ENCODE measurements around the gene NHERF2. TPM values are rescaled to one million over a fixed set of nuclear protein-coding genes. Genes with fewer than 3 reads are reported as not detected.

NHERF2 gene
- total RNA-seq, 1 experiment from 2014 or later = 104 TPM

DNA sequence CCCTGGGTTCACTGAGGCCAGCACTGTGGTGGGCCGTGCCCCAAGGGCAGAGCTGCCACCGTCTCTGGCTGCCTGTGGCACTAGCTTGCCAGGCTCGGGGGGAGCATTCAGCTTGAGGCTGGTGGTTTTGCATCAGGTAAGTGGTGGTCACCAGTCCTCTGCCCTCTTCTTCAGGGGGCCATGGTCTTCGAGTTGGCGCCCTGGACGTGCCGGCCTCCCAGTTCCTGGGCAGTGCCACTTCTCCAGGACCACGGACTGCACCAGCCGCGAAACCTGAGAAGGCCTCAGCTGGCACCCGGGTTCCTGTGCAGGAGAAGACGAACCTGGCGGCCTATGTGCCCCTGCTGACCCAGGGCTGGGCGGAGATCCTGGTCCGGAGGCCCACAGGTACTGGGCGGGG is 53.3 kb downstream of the NHERF2 start:
- CTCF ChIA-PET = no interaction called here
- Histone ChIP-seq H3K4me3 (no peak overlapping the region), H3K27ac (no peak overlapping the region), H4K20me1 (ENCODE audit: insufficient read depth) (no peaks in the 10 kb centered on the region), H3K4me2 (no peak overlapping the region), H3K9me2 (ENCODE audit: insufficient read depth) (no peaks in the 10 kb centered on the region), H3K27me3 (ENCODE audit: insufficient read depth, low read depth) (no peaks in the 10 kb centered on the region), H3F3A (ENCODE audit: insufficient read depth, low read depth) (no peaks in the 10 kb centered on the region), H3K36me3 (ENCODE audit: low read depth) (no peaks in the 10 kb centered on the region), H3K9me3 (ENCODE audit: insufficient read depth, low read depth) (no peaks in the 10 kb centered on the region), H3K79me2 (ENCODE audit: low read depth) (no peaks in the 10 kb centered on the region), H3K4me1 (replicated peaks; ENCODE audit: insufficient read depth) (no peaks in the 10 kb centered on the region), H2AFZ (no peak overlapping the region)
- BruUV-seq (replicated peaks) = no TSS peak
- TF ChIP-seq, protein P1, sequence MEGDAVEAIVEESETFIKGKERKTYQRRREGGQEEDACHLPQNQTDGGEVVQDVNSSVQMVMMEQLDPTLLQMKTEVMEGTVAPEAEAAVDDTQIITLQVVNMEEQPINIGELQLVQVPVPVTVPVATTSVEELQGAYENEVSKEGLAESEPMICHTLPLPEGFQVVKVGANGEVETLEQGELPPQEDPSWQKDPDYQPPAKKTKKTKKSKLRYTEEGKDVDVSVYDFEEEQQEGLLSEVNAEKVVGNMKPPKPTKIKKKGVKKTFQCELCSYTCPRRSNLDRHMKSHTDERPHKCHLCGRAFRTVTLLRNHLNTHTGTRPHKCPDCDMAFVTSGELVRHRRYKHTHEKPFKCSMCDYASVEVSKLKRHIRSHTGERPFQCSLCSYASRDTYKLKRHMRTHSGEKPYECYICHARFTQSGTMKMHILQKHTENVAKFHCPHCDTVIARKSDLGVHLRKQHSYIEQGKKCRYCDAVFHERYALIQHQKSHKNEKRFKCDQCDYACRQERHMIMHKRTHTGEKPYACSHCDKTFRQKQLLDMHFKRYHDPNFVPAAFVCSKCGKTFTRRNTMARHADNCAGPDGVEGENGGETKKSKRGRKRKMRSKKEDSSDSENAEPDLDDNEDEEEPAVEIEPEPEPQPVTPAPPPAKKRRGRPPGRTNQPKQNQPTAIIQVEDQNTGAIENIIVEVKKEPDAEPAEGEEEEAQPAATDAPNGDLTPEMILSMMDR (conservative IDR thresholded peaks at IDR 0.05) = no peak
- no peak for TF ChIP-seq EZH2 (IDR thresholded peaks at IDR 0.05; ENCODE audit: low read depth)
- intact Hi-C loops (cut with micrococcal nuclease; ENCODE audit: unreplicated experiment) = no loop called here
- no peak for DNase-seq
- POLR2A ChIA-PET (ENCODE audit: unreplicated experiment) = no interaction called here

DNA sequence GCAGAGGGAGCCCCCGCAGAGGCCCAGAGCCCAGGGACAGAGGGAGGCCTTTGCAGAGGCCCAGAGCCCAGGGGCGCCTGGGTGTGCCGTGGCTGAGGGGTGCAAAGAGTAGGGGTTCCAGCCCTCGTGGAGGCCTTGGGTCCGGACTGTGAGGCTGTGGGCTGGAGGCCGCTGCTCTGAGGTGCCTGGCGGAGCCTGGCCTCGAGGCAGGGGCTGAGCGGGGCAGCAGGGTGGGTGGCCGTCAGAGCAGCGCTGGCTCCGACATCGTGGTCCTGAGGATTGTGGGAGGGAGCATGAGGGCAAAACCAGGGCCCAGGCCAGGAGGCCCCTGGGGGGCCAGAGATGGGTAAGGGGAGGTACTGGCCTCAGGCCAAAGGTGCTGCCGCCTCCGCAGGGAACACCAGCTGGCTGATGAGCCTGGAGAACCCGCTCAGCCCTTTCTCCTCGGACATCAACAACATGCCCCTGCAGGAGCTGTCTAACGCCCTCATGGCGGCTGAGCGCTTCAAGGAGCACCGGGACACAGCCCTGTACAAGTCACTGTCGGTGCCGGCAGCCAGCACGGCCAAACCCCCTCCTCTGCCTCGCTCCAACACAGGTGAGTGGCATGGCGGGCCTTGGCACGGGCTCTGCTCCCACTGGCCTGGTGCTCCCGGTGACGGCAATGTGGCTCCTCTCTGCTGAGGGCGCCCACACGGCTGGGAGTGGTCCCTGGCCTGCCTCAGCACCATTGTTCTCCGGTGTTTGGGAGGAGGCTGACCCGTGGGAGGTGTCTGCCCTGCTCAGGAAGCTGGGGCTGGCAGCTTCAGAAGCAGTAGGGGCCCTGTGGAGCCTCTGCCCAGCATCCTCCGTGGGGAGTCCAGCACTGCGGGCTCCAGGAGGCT is 54.7 kb downstream of the NHERF2 start:
- Histone ChIP-seq H3K36me3 (ENCODE audit: low read depth) (no peaks in the 10 kb centered on the region), H3K9me3 (ENCODE audit: insufficient read depth, low read depth) (no peaks in the 10 kb centered on the region), H3K4me2 (no peak overlapping the region), H3K27ac (no peak overlapping the region), H3K79me2 (ENCODE audit: low read depth) (no peaks in the 10 kb centered on the region), H3K9me2 (ENCODE audit: insufficient read depth) (no peaks in the 10 kb centered on the region), H3K27me3 (ENCODE audit: insufficient read depth, low read depth) (no peaks in the 10 kb centered on the region), H3F3A (ENCODE audit: insufficient read depth, low read depth) (no peaks in the 10 kb centered on the region), H3K4me1 (replicated peaks; ENCODE audit: insufficient read depth) (no peaks in the 10 kb centered on the region), H3K4me3 (no peak overlapping the region), H2AFZ (no peak overlapping the region), H4K20me1 (ENCODE audit: insufficient read depth) (no peaks in the 10 kb centered on the region)
- intact Hi-C loops (cut with micrococcal nuclease; ENCODE audit: unreplicated experiment) = no loop called here
- no peak for DNase-seq
- TF ChIP-seq EZH2 (IDR thresholded peaks at IDR 0.05; ENCODE audit: low read depth) = no peak
- TF ChIP-seq, protein P1 (conservative IDR thresholded peaks at IDR 0.05) = no peak
- CTCF ChIA-PET = interaction anchor here (0.6 kb wide), 1 partner anchor 65 kb away, joined by 5 read pairs; no protein-coding TSS in a partner anchor
- POLR2A ChIA-PET (ENCODE audit: unreplicated experiment) = no interaction called here
- no TSS peak for BruUV-seq (replicated peaks)

DNA sequence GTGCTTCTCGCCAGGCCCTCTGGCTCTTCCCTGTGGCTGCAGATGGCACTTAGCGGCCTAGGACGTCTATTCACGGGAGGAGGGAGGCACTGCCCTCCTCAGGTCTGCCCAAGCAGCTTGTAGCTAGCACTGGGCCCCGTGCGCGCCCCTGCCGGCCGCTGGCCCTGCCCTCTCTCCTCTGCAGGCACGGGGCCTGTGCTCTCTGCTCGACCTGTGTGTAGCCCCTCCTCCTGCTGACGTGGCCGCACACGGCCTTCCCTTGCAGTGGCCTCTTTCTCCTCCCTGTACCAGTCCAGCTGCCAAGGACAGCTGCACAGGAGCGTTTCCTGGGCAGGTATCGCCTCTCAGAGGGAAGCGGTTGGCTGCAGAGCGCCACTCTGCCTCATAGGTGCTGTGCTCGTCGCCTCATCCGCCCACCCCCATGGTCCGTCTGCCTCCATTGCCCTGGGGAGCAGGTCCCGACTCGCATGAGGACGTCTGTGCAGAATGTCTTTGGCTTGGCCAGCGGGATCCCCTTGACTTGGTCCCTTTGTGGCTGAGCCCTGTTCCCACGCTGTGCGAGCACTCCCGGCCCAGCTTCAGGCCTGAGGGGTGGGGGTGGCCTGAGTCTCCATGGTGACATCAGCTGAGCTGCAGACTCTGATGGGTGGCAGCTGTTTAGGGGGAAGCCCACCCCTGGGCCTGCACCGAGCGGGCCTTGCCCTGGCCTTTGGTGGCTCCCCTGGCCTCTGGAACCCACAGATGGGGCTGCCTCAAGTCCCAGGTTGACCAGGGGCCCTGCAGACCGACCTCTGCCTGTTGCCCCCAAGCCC is 55.7 kb downstream of the NHERF2 start:
- Histone ChIP-seq H4K20me1 (ENCODE audit: insufficient read depth) (no peaks in the 10 kb centered on the region), H3K9me3 (ENCODE audit: insufficient read depth, low read depth) (no peaks in the 10 kb centered on the region), H3F3A (ENCODE audit: insufficient read depth, low read depth) (no peaks in the 10 kb centered on the region), H3K27me3 (ENCODE audit: insufficient read depth, low read depth) (no peaks in the 10 kb centered on the region), H3K4me2 (no peak overlapping the region), H3K27ac (no peak overlapping the region), H2AFZ (no peak overlapping the region), H3K79me2 (ENCODE audit: low read depth) (no peaks in the 10 kb centered on the region), H3K4me3 (no peak overlapping the region), H3K36me3 (ENCODE audit: low read depth) (no peaks in the 10 kb centered on the region), H3K4me1 (replicated peaks; ENCODE audit: insufficient read depth) (no peaks in the 10 kb centered on the region), H3K9me2 (ENCODE audit: insufficient read depth) (no peaks in the 10 kb centered on the region)
- CTCF ChIA-PET = interaction anchor here (0.6 kb wide), 1 partner anchor 66 kb away, joined by 5 read pairs; no protein-coding TSS in a partner anchor
- TF ChIP-seq, protein P1 (conservative IDR thresholded peaks at IDR 0.05) = no peak
- TF ChIP-seq EZH2 (IDR thresholded peaks at IDR 0.05; ENCODE audit: low read depth) = no peak
- POLR2A ChIA-PET (ENCODE audit: unreplicated experiment) = no interaction called here
- BruUV-seq (replicated peaks) = no TSS peak
- no peak for DNase-seq
- intact Hi-C loops (cut with micrococcal nuclease; ENCODE audit: unreplicated experiment) = no loop called here

All from PC-9 (cell line).